GM21528 (cell line): ENCODE results near the gene KCNK7.

ENCODE experiments used
- ATAC-seq: cut with Tn5 transposase; IDR thresholded peaks from one replicate; pipeline ENCODE4 v1.9.1; 2021; ENCODE audit warnings: mild to moderate bottlenecking, moderate library complexity; ENCODE audit not compliant: unreplicated experiment, low FRiP score

The KCNK7 gene

GRCh38 chr11:65611758-65612603 lies 16.4 kb upstream of the KCNK7 start:
- no peak for ATAC-seq

GRCh38 chr11:65611028-65611757 lies 15.6 kb upstream of the KCNK7 start:
- no peak for ATAC-seq

GRCh38 chr11:65610404-65610803 lies 14.8 kb upstream of the KCNK7 start:
- no peak for ATAC-seq

- ATAC-seq = no peak
Measured at GRCh38 chr11:65609665-65610064, 14.1 kb upstream of the KCNK7 start.

- ATAC-seq = no peak
Measured at GRCh38 chr11:65609229-65609628, 13.6 kb upstream of the KCNK7 start.

GRCh38 chr11:65607614-65608426 lies 12.2 kb upstream of the KCNK7 start:
- no peak for ATAC-seq

- ATAC-seq = no peak
Measured at GRCh38 chr11:65606876-65607613, 11.4 kb upstream of the KCNK7 start.

- ATAC-seq = no peak
Measured at GRCh38 chr11:65604258-65604657, 8.7 kb upstream of the KCNK7 start.

GRCh38 chr11:65599955-65600246 lies 4.3 kb upstream of the KCNK7 start:
- ATAC-seq = no peak

- ATAC-seq = no peak
Measured at GRCh38 chr11:65599216-65599954, 3.8 kb upstream of the KCNK7 start.

GRCh38 chr11:65598258-65598699 lies 2.7 kb upstream of the KCNK7 start:
- ATAC-seq = no peak

GRCh38 chr11:65596520-65596919 lies 920 bp upstream of the KCNK7 start:
- ATAC-seq = no peak

- no peak for ATAC-seq
Measured at GRCh38 chr11:65595131-65595530, 469 bp downstream of the KCNK7 start.

- no peak for ATAC-seq
Measured at GRCh38 chr11:65593518-65594414, 1.8 kb downstream of the KCNK7 start.

GRCh38 chr11:65592858-65593517 lies 2.6 kb downstream of the KCNK7 start:
- no peak for ATAC-seq

- no peak for ATAC-seq
Measured at GRCh38 chr11:65591939-65592857, 3.4 kb downstream of the KCNK7 start.

GRCh38 chr11:65590240-65590738 lies 5.3 kb downstream of the KCNK7 start:
- ATAC-seq = no peak
